ENCODE measurements around the gene RAP1GDS1. TPM values are rescaled to one million over a fixed set of nuclear protein-coding genes. Genes with fewer than 3 reads are reported as not detected.
A peak's percentile ranks its signal among the peaks of the same experiment; 100 is the strongest.
"Not testable (repeated sequence)": the region's sequence is repeated elsewhere in the genome, so short reads cannot be mapped to it uniquely, and the experiment has no call there.

Gene RAP1GDS1
- total and polyA plus RNA-seq, 8 donors: 8.7 to 49.9 (median 13.9) TPM

DNA sequence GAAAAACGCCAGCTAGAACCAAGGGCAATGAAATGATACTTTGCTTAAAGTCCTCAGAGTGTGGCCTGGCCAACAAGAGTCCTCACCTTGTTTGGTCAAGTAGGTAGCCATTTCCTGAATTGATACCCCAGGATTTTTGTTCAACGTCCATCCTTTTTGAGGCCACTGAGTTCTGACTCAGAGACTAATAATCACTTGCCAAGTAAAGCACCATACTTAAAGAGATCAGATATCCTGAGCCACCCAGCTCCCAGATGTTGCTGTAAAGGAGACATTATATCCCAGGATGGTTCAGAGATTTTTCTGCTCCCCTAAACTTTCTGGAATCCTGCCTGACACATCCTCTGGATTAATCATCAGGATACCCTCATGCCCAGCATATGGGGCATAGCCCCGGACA, 190.9 kb downstream of the RAP1GDS1 start:
- 82 to 90% (median 86%) methylated on average over 3 of the region's 3 CpGs for WGBS, 5 donors
- no peak for DNase-seq
- H3K27me3 ChIP-seq: no peaks in the 10 kb centered on the region
- H3K36me3 ChIP-seq: no peaks in the 10 kb centered on the region
- TF ChIP-seq POLR2AphosphoS5 (IDR thresholded peaks at IDR 0.05) (no peak), POLR2A (IDR thresholded peaks at IDR 0.05) (no peak), EP300 (IDR thresholded peaks at IDR 0.05) (no peak)
- TF ChIP-seq, protein P1, sequence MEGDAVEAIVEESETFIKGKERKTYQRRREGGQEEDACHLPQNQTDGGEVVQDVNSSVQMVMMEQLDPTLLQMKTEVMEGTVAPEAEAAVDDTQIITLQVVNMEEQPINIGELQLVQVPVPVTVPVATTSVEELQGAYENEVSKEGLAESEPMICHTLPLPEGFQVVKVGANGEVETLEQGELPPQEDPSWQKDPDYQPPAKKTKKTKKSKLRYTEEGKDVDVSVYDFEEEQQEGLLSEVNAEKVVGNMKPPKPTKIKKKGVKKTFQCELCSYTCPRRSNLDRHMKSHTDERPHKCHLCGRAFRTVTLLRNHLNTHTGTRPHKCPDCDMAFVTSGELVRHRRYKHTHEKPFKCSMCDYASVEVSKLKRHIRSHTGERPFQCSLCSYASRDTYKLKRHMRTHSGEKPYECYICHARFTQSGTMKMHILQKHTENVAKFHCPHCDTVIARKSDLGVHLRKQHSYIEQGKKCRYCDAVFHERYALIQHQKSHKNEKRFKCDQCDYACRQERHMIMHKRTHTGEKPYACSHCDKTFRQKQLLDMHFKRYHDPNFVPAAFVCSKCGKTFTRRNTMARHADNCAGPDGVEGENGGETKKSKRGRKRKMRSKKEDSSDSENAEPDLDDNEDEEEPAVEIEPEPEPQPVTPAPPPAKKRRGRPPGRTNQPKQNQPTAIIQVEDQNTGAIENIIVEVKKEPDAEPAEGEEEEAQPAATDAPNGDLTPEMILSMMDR (IDR thresholded peaks at IDR 0.05): no peak
- intact Hi-C loops (cut with DNase I; ENCODE audit: low total_unique reads): no loop called here
- no peak overlapping the region for H3K4me3 ChIP-seq
- no peaks in the 10 kb centered on the region for H3K4me1 ChIP-seq
- H3K9me3 ChIP-seq: peaks cover 0 to 11% (median 0%) of the 10 kb centered on the region in 4 donors
- no peak overlapping the region for H3K27ac ChIP-seq

GRCh38 chr4:98457422-98457821, 196.2 kb downstream of the RAP1GDS1 start:
- WGBS, 5 donors: 88 to 97% (median 93%) methylated on average over 9 of the region's 9 CpGs

DNA sequence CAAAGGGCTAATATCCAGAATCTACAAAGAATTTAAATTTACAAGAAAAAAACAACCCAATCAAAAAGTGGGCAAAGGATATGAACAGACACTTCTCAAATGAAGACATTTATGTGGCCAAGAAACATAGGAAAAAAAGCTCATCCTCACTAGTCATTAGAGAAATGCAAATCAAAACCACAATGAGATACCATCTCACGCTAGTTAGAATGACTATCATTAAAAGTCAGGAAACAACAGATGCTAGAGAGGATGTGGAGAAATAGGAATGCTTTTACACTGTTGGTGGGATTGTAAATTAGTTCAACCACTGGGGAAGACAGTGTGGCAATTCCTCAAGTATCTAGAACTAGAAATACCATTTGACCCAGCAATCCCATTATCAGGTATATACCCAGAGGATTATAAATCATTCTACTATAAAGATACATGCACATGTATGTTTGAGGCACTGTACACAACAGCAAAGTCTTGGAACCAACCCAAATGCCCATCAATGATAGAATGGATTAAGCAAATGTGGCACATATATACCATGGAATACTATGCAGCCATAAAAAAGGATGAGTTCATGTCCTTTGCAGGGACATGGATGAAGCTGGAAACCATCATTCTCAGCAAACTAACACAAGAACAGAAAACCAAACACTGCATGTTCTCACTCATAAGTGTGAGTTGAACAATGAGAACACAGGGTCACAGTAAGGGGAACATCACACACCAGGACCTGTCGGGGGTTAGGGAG, 200.1 kb downstream of the RAP1GDS1 start:
- DNase-seq; intact Hi-C loops (cut with DNase I; ENCODE audit: low total_unique reads); H3K27me3 ChIP-seq; H3K4me1 ChIP-seq; H3K27ac ChIP-seq; H3K9me3 ChIP-seq; H3K4me3 ChIP-seq; H3K36me3 ChIP-seq: not testable (repeated sequence)
- 87 to 95% (median 92%) methylated on average over 2 of the region's 2 CpGs for WGBS, 5 donors

More at GRCh38 chr4:98457422-98457821, 196.2 kb downstream of the RAP1GDS1 start:
- H3K27me3 ChIP-seq; H3K4me3 ChIP-seq; H3K27ac ChIP-seq; intact Hi-C loops (cut with DNase I; ENCODE audit: low total_unique reads); DNase-seq; H3K4me1 ChIP-seq; H3K36me3 ChIP-seq; H3K9me3 ChIP-seq: not testable (repeated sequence)

DNA sequence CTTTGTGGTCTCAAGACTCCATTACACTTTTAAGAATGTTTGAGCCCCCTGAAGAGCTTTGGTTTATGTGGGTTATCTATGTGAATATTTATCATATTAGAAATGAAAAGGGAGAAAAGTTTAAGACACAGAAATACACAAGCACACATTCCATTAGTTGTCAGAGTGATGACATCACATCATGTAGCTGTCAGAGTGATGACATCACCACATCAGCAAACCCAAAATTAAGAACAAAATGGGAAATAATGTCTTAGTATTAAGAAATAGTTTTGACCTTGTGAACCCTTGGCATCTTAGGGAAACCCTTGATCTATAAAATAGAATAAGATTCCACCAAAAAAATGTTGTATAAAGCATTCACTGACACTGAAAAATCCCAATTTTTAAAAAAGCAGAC, 201.3 kb downstream of the RAP1GDS1 start:
- Histone ChIP-seq H3K27ac (no peak overlapping the region), H3K4me1 (peaks cover 0 to 5% (median 2%) of the 10 kb centered on the region in 4 donors), H3K9me3 (no peaks in the 10 kb centered on the region), H3K36me3 (no peaks in the 10 kb centered on the region), H3K27me3 (no peaks in the 10 kb centered on the region), H3K4me3 (no peak overlapping the region)
- TF ChIP-seq POLR2AphosphoS5 (IDR thresholded peaks at IDR 0.05) (no peak), EP300 (IDR thresholded peaks at IDR 0.05) (no peak), POLR2A (IDR thresholded peaks at IDR 0.05) (no peak)
- TF ChIP-seq, protein P1 (IDR thresholded peaks at IDR 0.05): no peak
- no peak for DNase-seq
- intact Hi-C loops (cut with DNase I; ENCODE audit: low total_unique reads): no loop called here

DNA sequence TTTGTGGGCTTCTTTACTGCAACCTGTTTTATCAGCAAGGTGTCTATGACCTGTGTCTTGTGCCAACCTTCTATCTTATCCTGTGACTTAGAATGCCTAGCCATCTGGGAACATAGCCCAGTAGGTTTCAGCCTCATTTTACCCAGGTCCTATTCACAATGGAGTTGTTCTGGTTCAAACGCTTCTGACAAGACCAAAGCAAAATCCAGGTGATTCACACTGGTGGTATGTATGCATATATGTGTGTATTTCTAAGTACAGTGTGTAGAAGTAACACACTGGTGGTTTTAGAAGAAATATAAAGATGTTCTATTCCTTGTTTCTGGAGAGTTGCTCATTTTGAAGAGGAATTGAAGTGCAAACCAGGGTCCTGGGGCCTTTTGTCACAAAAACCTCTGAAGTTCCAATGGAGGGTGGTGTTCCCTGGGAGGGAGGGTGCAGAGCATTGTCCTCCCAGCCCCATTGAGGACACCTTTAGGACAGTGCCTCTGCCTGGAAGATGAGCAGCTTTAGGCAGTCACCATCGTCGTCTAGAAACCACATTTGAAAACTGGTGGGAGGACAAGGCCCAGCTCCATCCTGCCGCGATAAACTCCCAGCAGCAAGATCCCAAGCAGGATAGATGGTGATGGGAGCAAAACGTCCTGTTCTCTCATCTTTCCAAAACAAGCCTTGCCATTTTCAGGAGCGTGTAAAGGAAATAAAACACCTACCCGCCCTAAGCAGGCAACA, 205.8 kb downstream of the RAP1GDS1 start:
- Histone ChIP-seq H3K4me1 (peaks cover 5 to 21% (median 12%) of the 10 kb centered on the region in 4 donors), H3K9me3 (no peaks in the 10 kb centered on the region), H3K4me3 (no peak overlapping the region), H3K36me3 (peaks cover 0 to 5% (median 4%) of the 10 kb centered on the region in 4 donors), H3K27me3 (no peaks in the 10 kb centered on the region), H3K27ac (peak overlapping the region in 1 of 5 donors; percentile 54)
- 37 to 44% (median 40%) methylated on average over 8 of the region's 8 CpGs for WGBS, 5 donors
- intact Hi-C loops (cut with DNase I; ENCODE audit: low total_unique reads): no loop called here
- no peak for TF ChIP-seq POLR2AphosphoS5 (IDR thresholded peaks at IDR 0.05)
- no peak for DNase-seq

All from stomach (tissue), 9 donors.